NCI-H460 (cell line): ENCODE measurements around the gene NDUFAF5. TPM values are rescaled to one million over a fixed set of nuclear protein-coding genes. Genes with fewer than 3 reads are reported as not detected.

ENCODE experiments used
- DNase-seq: peaks from one replicate; pipeline ENCODE4 v3.0.0-alpha.2; 2016; ENCODE audit warnings: low read depth; ENCODE audit errors: extremely low read depth
- total RNA-seq: library from RNA; depleted of rRNA; stranded (reverse); fragments of >200 nt; shearing (Covaris generic); gene quantifications from 2 replicates; pipeline ENCODE4 v1.2.3, GENCODE V29; 2014

NDUFAF5 gene
- total RNA-seq, 1 experiment from 2014 or later, result 37.5 TPM

GRCh38 chr20:13819885-13820645, 35.2 kb downstream of the NDUFAF5 start:
- peak; percentile 48 for DNase-seq

DNA sequence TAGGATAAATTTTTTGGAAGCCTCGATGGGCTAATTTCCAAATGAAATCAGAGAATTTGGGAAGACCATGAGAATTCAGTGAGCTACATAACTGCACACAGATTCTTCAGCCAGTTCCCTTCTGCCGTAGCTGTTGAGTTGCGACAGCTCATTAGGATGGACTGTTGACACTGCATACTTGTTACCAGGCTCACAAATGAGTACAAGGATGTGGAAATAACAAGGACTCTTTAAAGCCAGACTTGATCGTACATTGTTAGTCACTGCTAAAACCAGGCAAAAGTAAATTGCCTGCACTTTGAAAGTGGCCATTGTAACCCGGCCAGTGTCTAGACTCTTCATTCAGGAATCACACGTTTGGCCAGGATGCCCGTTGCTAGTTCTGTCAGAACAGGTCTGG, 37.0 kb downstream of the NDUFAF5 start:
- DNase-seq, result no peak

DNA sequence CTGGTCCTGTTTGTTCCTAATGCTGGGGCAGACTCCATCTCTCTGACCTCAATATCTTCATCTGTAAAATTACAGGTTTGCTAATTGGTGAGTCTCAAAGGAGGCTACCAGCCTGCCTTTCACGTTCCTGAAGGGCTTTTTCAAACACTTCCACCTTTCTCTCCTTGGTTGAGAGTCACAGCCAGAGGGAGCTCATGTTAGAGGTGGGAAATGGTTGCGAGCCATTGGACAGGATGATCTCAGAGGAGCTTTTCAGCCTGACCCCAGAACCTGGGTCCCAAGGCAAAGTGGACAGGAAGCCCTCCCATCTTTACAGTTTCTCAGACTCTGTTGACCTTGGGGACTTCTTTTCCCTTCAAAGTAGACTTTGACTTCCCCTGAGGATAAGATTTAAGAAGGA, 37.6 kb downstream of the NDUFAF5 start:
- peak; percentile 4 for DNase-seq

DNA sequence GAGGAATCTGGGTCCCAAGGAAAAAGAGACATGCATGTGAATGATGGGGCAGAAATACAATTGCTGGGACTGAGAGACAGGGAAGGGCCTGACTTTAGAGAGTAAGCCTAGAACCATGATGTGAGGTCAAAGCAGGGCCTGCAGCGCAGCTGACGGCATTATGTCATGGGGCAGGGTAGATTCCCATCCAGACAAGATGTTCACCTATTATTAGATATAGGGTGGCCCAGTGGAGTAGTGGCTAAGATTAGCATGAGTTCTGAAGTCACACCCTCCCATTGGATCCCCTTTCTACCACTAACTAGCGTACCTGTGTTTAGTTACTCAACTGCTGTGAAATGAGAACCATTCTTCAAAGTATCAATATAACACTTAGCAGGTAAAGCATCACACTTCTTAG, 39.6 kb downstream of the NDUFAF5 start:
- DNase-seq, result no peak

- no peak for DNase-seq
Measured at GRCh38 chr20:13825465-13825864, 40.6 kb downstream of the NDUFAF5 start.

- DNase-seq, result no peak
Measured at GRCh38 chr20:13831476-13831875, 46.6 kb downstream of the NDUFAF5 start.

DNA sequence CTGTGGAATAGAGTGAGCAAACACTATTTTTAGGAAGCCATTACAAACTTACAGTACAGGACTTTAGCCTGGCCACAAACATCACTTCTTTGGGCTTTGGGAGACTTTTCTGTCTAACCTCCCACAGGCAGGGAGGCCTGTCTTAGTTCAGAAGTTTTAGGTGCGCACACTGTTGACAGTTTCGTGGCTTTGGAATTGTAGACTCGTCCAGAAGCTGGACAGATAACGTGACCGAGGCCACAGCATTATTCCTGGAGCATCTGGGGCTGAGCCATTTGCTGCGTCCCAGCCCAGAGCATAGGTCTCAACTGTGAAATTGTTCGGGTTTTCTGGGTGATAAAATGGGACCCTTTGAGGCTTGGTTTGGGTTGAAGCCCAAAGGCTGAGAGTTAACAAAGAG, 53.8 kb downstream of the NDUFAF5 start:
- DNase-seq, result no peak

GRCh38 chr20:13839421-13840092, 54.7 kb downstream of the NDUFAF5 start:
- no peak for DNase-seq

- DNase-seq, result no peak
Measured at GRCh38 chr20:13840093-13840465, 55.3 kb downstream of the NDUFAF5 start.

- no peak for DNase-seq
Measured at GRCh38 chr20:13841206-13841605, 56.4 kb downstream of the NDUFAF5 start.

GRCh38 chr20:13844296-13844695, 59.5 kb downstream of the NDUFAF5 start:
- no peak for DNase-seq

DNA sequence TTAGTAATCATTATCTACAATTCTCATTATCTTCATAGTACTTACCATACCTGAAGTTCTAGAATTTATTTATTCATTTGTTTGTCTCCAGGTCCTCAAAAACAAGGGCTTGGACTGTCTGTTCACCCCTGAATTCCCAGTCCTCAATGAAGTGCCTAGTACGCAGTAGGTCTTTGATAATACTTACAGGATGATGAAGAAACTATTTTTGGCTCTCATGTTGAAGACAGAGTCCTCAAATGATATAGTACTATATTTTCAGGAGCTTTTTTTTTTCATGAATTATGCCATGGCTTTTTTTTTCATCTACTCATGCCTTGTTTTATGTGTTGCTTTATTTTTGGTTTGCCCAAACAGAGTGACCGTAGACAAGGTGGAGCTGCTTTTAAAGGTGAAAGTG, 66.5 kb downstream of the NDUFAF5 start:
- DNase-seq, result no peak

GRCh38 chr20:13852306-13852705, 67.5 kb downstream of the NDUFAF5 start:
- DNase-seq, result no peak

- DNase-seq, result no peak
Measured at GRCh38 chr20:13855613-13856012, 70.8 kb downstream of the NDUFAF5 start.

GRCh38 chr20:13856354-13856753, 71.5 kb downstream of the NDUFAF5 start:
- DNase-seq, result no peak

- DNase-seq, result no peak
Measured at GRCh38 chr20:13857304-13857703, 72.5 kb downstream of the NDUFAF5 start.

DNA sequence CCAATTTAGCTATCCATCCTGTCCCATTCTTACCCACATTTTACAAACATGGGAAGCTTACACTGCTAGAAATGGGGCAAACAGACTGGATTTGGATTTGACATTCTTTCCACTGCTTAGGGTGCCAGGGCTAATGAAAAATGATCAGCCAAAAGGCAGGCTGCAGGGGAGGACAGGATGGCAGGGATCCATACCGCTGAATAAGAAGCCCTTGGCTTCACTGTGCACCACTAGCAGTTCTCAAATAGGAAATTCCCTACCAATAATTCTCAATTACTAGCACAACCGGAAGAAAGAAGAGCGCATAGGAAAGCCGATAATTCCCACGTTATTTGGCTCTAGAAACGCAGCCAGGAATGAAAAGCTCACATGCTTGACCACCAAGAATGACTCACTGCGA, 73.1 kb downstream of the NDUFAF5 start:
- DNase-seq, result no peak

- DNase-seq, result no peak
Measured at GRCh38 chr20:13858439-13858838, 73.6 kb downstream of the NDUFAF5 start.

GRCh38 chr20:13858871-13859270, 74.0 kb downstream of the NDUFAF5 start:
- no peak for DNase-seq

DNA sequence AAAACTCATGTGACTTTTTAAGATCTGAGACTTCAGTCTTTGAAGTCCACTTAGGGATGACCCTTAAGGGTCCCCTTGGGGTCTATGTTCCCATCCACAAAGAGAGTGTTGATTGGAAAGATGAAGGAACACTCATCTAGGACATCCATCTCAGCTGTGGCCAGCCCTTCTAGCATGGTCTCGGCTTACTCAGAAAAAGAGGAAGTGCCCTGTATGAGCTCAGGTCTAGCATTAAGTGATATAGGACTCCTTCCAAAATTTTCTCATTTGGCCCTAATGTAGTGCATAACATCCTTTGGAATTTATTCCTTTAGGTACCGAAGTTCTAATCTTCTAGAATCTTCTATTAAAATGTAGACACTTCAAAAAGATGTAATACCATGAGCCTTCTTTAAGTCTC, 77.4 kb downstream of the NDUFAF5 start:
- no peak for DNase-seq

GRCh38 chr20:13863244-13863643, 78.4 kb downstream of the NDUFAF5 start:
- DNase-seq, result no peak

- DNase-seq, result no peak
Measured at GRCh38 chr20:13865156-13865555, 80.3 kb downstream of the NDUFAF5 start.
